ENCODE measurements around the gene NABP1.

DNA sequence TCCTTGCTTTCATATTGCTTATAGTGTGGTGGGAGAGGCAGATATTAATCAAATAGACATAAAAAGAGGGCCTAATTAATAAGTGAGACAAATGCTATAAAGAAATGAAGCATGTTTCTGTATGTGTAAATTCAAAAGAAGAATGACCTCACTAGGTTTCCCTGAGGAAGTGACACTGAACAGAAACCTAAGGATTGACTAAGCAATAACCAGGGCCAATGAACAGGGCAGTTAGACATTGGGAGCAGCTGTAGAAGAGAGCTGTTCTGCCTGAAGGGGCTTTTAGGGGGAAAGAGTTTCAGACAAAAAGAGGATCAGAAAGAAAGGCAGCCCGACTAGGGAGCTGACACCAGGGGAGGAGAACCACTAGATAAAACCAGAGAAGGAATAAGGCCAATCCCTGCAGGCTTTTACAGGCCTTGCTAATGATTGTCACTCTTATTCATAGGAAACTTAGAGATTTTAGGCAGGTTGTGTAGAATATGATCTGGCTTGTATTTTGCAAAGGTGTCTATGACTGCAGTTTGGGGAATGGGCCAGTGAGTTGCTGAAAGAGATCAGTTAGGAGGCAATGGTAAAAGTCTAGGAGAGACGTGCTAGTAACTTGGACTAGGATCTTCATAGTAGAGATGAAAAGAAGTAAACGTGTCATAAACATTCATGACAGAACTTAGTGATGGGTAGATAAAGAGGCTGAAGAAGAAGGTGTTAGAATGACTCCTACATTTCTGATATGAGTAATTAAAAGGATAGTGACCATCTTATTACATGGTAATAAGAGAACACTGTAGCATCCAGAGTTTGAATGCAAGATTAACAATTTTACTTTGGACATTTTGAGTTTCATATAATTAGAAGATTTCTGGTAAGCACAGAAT is 26.8 kb upstream of the NABP1 start:
- TF ChIP-seq, protein P1, sequence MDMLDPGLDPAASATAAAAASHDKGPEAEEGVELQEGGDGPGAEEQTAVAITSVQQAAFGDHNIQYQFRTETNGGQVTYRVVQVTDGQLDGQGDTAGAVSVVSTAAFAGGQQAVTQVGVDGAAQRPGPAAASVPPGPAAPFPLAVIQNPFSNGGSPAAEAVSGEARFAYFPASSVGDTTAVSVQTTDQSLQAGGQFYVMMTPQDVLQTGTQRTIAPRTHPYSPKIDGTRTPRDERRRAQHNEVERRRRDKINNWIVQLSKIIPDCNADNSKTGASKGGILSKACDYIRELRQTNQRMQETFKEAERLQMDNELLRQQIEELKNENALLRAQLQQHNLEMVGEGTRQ (IDR thresholded peaks at IDR 0.05), result no peak
- TF ChIP-seq, protein P2, sequence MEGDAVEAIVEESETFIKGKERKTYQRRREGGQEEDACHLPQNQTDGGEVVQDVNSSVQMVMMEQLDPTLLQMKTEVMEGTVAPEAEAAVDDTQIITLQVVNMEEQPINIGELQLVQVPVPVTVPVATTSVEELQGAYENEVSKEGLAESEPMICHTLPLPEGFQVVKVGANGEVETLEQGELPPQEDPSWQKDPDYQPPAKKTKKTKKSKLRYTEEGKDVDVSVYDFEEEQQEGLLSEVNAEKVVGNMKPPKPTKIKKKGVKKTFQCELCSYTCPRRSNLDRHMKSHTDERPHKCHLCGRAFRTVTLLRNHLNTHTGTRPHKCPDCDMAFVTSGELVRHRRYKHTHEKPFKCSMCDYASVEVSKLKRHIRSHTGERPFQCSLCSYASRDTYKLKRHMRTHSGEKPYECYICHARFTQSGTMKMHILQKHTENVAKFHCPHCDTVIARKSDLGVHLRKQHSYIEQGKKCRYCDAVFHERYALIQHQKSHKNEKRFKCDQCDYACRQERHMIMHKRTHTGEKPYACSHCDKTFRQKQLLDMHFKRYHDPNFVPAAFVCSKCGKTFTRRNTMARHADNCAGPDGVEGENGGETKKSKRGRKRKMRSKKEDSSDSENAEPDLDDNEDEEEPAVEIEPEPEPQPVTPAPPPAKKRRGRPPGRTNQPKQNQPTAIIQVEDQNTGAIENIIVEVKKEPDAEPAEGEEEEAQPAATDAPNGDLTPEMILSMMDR (IDR thresholded peaks at IDR 0.05), result no peak
- TF ChIP-seq, protein P3, sequence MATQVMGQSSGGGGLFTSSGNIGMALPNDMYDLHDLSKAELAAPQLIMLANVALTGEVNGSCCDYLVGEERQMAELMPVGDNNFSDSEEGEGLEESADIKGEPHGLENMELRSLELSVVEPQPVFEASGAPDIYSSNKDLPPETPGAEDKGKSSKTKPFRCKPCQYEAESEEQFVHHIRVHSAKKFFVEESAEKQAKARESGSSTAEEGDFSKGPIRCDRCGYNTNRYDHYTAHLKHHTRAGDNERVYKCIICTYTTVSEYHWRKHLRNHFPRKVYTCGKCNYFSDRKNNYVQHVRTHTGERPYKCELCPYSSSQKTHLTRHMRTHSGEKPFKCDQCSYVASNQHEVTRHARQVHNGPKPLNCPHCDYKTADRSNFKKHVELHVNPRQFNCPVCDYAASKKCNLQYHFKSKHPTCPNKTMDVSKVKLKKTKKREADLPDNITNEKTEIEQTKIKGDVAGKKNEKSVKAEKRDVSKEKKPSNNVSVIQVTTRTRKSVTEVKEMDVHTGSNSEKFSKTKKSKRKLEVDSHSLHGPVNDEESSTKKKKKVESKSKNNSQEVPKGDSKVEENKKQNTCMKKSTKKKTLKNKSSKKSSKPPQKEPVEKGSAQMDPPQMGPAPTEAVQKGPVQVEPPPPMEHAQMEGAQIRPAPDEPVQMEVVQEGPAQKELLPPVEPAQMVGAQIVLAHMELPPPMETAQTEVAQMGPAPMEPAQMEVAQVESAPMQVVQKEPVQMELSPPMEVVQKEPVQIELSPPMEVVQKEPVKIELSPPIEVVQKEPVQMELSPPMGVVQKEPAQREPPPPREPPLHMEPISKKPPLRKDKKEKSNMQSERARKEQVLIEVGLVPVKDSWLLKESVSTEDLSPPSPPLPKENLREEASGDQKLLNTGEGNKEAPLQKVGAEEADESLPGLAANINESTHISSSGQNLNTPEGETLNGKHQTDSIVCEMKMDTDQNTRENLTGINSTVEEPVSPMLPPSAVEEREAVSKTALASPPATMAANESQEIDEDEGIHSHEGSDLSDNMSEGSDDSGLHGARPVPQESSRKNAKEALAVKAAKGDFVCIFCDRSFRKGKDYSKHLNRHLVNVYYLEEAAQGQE (IDR thresholded peaks at IDR 0.05), result no peak
- no peak for TF ChIP-seq POLR2A (IDR thresholded peaks at IDR 0.05; ENCODE audit: low read length)
- TF ChIP-seq EP300 (IDR thresholded peaks at IDR 0.05), result no peak
- no peak for TF ChIP-seq ESRRA (IDR thresholded peaks at IDR 0.05; ENCODE audit: borderline replicate concordance, low read length)
- TF ChIP-seq ZC3H11A (IDR thresholded peaks at IDR 0.05), result no peak
